Ramos (cell line): ENCODE measurements around the gene UGT3A2.
"Not testable (repeated sequence)": the region's sequence is repeated elsewhere in the genome, so short reads cannot be mapped to it uniquely, and the experiment has no call there.

Source experiments
- in situ Hi-C: fragments of 300-500 bp; cut with MboI; formaldehyde crosslinking; loops from one replicate; pipeline ENCODE4 v1.14.3; 2022; ENCODE audit warnings: low sequenced_read_pairs; ENCODE audit not compliant: unreplicated experiment

UGT3A2 gene

GRCh38 chr5:36056422-36056821 lies 10.3 kb downstream of the UGT3A2 start:
- in situ Hi-C loops, result no loop called here

- in situ Hi-C loops, result no loop called here
Observed at GRCh38 chr5:36055984-36056383, 10.7 kb downstream of the UGT3A2 start.

- in situ Hi-C loops, result no loop called here
Observed at GRCh38 chr5:36054647-36055046, 12.0 kb downstream of the UGT3A2 start.

GRCh38 chr5:36052538-36052937 lies 14.1 kb downstream of the UGT3A2 start:
- in situ Hi-C loops, result no loop called here

DNA sequence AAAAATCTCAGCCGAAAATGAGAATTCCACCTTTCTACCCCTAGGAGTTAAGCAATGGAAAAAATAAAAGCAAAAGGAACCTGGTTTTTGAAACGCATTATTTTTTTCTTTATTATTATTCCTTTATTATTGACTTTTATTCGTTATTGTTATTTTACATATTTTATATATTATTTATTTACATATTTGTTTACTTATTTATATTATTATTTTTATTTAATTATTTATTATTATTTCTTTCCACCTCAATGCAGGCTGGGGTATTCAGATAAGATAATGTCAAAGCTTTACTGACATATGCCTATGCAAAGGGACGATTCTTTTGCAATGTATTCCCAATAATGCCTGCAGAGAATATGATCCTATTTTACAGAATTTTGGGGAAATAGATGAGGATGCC lies 16.7 kb downstream of the UGT3A2 start:
- in situ Hi-C loops, result no loop called here

- in situ Hi-C loops, result no loop called here
Observed at GRCh38 chr5:36047384-36048160, 19.1 kb downstream of the UGT3A2 start.

- in situ Hi-C loops, result no loop called here
Observed at GRCh38 chr5:36045895-36046294, 20.8 kb downstream of the UGT3A2 start.

DNA sequence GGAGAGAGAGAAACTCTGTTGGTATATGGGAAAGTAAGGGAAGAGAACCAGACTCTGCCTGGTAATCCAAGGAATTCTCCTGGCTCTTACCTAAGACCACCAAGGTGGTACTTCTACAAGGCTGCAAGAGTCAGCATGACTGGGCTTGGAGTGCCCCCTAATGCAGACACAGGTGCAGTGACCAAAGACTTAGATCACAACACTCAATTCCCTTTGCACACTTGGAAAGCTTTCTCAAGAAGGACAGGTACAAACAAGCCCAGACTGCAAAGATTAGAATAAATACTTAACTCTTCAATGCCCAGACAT lies 25.2 kb downstream of the UGT3A2 start:
- in situ Hi-C loops, result no loop called here

GRCh38 chr5:36040651-36041536 lies 25.8 kb downstream of the UGT3A2 start:
- in situ Hi-C loops, result no loop called here

GRCh38 chr5:36035696-36036095 lies 31.0 kb downstream of the UGT3A2 start:
- in situ Hi-C loops, result no loop called here

- in situ Hi-C loops, result not testable (repeated sequence)
Observed at GRCh38 chr5:36034536-36035134, 32.0 kb downstream of the UGT3A2 start.

GRCh38 chr5:36033486-36033885 lies 33.2 kb downstream of the UGT3A2 start:
- in situ Hi-C loops, result no loop called here

GRCh38 chr5:36033047-36033446 lies 33.6 kb downstream of the UGT3A2 start:
- in situ Hi-C loops, result no loop called here

- in situ Hi-C loops, result no loop called here
Observed at GRCh38 chr5:36031223-36031622, 35.5 kb downstream of the UGT3A2 start.

- in situ Hi-C loops, result no loop called here
Observed at GRCh38 chr5:36029914-36030313, 36.8 kb downstream of the UGT3A2 start.

DNA sequence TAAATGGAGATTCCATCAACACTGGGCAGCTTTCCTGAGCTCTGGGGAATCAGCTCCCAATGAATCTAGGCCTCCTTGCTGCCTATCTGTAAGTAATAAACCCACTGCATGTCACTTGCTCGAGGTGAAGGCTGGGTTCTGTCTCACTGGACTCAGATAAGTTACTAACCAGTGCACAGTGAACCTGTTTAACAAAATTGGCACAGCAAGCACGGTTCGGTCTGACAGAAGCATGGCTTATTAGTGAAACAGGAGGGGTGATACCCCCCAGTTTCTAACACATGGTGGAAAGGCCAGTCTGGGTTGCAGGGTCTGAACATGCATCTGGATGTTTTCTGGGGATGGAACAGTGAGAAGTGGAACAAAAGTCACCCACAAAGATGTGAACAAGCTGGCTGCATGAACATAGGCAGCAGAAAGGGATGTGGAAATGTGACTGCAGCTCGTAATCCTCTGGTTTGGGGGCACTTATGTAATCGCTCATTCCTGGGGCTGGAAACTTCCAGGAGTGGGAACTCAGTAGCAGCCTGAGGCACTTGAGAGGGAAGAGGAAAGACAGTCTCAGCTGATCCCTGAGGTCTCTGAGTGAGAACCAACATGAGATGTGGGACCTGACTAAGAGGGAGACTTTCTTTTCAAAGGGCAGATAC lies 37.7 kb downstream of the UGT3A2 start:
- in situ Hi-C loops, result no loop called here

GRCh38 chr5:36027711-36028110 lies 39.0 kb downstream of the UGT3A2 start:
- in situ Hi-C loops, result no loop called here

GRCh38 chr5:36026706-36027465 lies 39.8 kb downstream of the UGT3A2 start:
- in situ Hi-C loops, result no loop called here

DNA sequence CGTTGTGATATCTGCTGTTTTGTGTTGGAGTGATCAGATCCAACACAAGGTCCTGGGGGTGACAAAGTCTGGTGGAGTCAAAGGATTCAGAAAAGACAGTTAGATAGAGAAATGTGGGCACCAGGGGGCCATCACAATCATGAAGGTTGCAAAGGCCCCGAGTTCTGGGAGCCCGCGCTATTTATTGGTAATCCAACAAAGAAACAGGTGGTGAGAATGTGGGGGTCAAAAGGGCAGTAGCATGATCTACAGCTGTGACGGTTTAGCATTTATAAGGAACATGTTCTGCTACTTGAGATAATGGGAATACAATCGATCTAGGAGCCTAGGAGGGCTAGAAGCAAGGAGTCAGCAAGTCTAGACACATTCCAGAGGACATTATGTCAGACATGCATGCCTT lies 44.4 kb downstream of the UGT3A2 start:
- in situ Hi-C loops, result not testable (repeated sequence)

DNA sequence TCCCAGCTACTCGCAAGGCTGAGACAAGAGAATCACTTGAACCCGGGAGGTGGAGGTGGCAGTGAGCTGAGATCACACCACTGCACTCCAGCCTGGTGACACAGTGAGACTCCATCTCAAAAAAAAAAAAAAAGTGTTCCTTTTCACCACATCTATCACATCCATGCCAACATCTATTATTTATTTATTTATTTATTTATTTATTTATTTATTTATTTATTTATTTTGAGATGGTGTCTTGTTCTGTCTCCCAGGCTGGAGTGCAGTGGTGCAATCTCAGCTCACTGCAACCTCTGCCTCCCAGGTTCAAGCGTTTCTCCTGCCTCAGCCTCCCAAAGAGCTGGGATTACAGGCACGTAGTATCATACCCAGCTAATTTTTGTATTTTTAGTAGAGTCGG lies 47.1 kb downstream of the UGT3A2 start:
- in situ Hi-C loops, result not testable (repeated sequence)
